Peyer's patch (tissue), 4 donors: ENCODE data around the gene AMBP.

Experiments used
- CTCF ChIP-seq, 6 experiments: fragments of 450-650 bp in 4 of 6; fragments of 200-600 bp in 2 of 6; sonication (generic) in 1 of 6; IDR thresholded peaks; one replicate each; pipeline ENCODE4 v1.5.1; 2017 to 2019; ENCODE audit warnings: antibody characterized with exemption in 6 of 6, mild to moderate bottlenecking in 3 of 6, moderate library complexity in 1 of 6
- POLR2A ChIP-seq, 2 donors: fragments of 450-650 bp; IDR thresholded peaks; one replicate each; pipeline ENCODE4 v1.5.1; 2017; ENCODE audit warnings: antibody characterized with exemption in 2 of 2, mild to moderate bottlenecking in 2 of 2, moderate library complexity in 2 of 2

- TF ChIP-seq CTCF (IDR thresholded peaks at IDR 0.05) (no peak), POLR2A (IDR thresholded peaks at IDR 0.05) (no peak)
Observed at GRCh38 chr9:114099669-114100270, 21.7 kb upstream of the AMBP start.
